Prostate gland (tissue), 2 donors: Measurements from ENCODE around the gene TRPC4. TPM values are rescaled to one million over a fixed set of nuclear protein-coding genes. Genes with fewer than 3 reads are reported as not detected.

Source experiments
- DNase-seq: peaks from one replicate; pipeline ENCODE4 v3.0.0-alpha.2; 2019; ENCODE audit warnings: low spot score
- H3K27ac ChIP-seq, 2 donors: fragments of 200-600 bp; sonication (generic); 2 replicates each; pipeline ENCODE4 v1.5.1; 2017 to 2019
- H3K27me3 ChIP-seq: fragments of 200-600 bp; sonication (generic); replicated peaks from 2 replicates; pipeline ENCODE4 v1.5.1; 2019; ENCODE audit not compliant: insufficient read depth
- H3K36me3 ChIP-seq, 2 donors: fragments of 200-600 bp; sonication (generic); 1 replicate in 1 of 2; 2 replicates in 1 of 2; pipeline versions ENCODE4 v1.5.1 to v1.8.1; 2017 to 2019
- H3K4me1 ChIP-seq: fragments of 200-600 bp; sonication (generic); replicated peaks from 2 replicates; pipeline ENCODE4 v1.5.1; 2019
- H3K4me3 ChIP-seq, 2 donors: fragments of 200-600 bp; sonication (generic); 2 replicates each; pipeline ENCODE4 v1.5.1; 2017 to 2019
- H3K9me3 ChIP-seq: fragments of 200-600 bp; sonication (generic); 2 replicates; pipeline ENCODE4 v1.5.1; 2017
- POLR2A ChIP-seq: fragments of 450-650 bp; IDR thresholded peaks from one replicate; pipeline ENCODE4 v1.6.1; 2016; ENCODE audit warnings: antibody characterized with exemption, mild to moderate bottlenecking
- POLR2AphosphoS5 ChIP-seq: sonication (generic); formaldehyde crosslinking; IDR thresholded peaks from one replicate; pipeline ENCODE4 v1.6.1; 2017; ENCODE audit warnings: antibody characterized with exemption
- WGBS: methylation state at CpG from one replicate; pipeline ENCODE4 v1.1.5; 2018; 5-methylcytosine and 5-hydroxymethylcytosine counted together
- intact Hi-C: fragments of 100-400 bp; cut with DNase I; formaldehyde crosslinking; loops from one replicate; pipeline ENCODE4 v1.14.2; 2022
- total RNA-seq, 2 donors: library from RNA; depleted of rRNA; stranded (reverse); fragments of >200 nt; gene quantifications; one replicate each; pipeline ENCODE4 v1.1.0, GENCODE V29; 2016
- TF ChIP-seq, protein P1 (sequence below), 4 experiments: fragments of 200-600 bp in 2 of 4; fragments of 450-650 bp in 2 of 4; sonication (generic) in 2 of 4; IDR thresholded peaks; 1 replicate in 3 of 4; 2 replicates in 1 of 4; pipeline ENCODE4 v1.5.1; 2016 to 2019; ENCODE audit warnings: antibody characterized with exemption in 4 of 4, mild to moderate bottlenecking in 2 of 4, moderate library complexity in 2 of 4

Gene TRPC4
- total RNA-seq, 2 donors from 2014 or later: 2.4 to 4.0 TPM

GRCh38 chr13:37752146-37752545 lies 117.4 kb downstream of the TRPC4 start:
- Histone ChIP-seq H3K27me3 (no peaks in the 10 kb centered on the region), H3K9me3 (no peaks in the 10 kb centered on the region), H3K4me1 (no peaks in the 10 kb centered on the region), H3K36me3 (no peaks in the 10 kb centered on the region), H3K27ac (no peak overlapping the region), H3K4me3 (no peak overlapping the region)
- intact Hi-C loops: no loop called here
- WGBS: 75% methylated on average over 9 of the region's 9 CpGs
- no peak for TF ChIP-seq POLR2AphosphoS5
- TF ChIP-seq, protein P1, sequence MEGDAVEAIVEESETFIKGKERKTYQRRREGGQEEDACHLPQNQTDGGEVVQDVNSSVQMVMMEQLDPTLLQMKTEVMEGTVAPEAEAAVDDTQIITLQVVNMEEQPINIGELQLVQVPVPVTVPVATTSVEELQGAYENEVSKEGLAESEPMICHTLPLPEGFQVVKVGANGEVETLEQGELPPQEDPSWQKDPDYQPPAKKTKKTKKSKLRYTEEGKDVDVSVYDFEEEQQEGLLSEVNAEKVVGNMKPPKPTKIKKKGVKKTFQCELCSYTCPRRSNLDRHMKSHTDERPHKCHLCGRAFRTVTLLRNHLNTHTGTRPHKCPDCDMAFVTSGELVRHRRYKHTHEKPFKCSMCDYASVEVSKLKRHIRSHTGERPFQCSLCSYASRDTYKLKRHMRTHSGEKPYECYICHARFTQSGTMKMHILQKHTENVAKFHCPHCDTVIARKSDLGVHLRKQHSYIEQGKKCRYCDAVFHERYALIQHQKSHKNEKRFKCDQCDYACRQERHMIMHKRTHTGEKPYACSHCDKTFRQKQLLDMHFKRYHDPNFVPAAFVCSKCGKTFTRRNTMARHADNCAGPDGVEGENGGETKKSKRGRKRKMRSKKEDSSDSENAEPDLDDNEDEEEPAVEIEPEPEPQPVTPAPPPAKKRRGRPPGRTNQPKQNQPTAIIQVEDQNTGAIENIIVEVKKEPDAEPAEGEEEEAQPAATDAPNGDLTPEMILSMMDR (IDR thresholded peaks at IDR 0.05): no peak
- no peak for TF ChIP-seq POLR2A
- DNase-seq: no peak

- H3K27ac ChIP-seq: no peak overlapping the region
- no peaks in the 10 kb centered on the region for H3K36me3 ChIP-seq
- WGBS: 93% methylated on average over 9 of the region's 9 CpGs
- no peaks in the 10 kb centered on the region for H3K4me1 ChIP-seq
- intact Hi-C loops: no loop called here
- no peak for DNase-seq
- no peaks in the 10 kb centered on the region for H3K27me3 ChIP-seq
- no peaks in the 10 kb centered on the region for H3K9me3 ChIP-seq
- H3K4me3 ChIP-seq: no peak overlapping the region
- TF ChIP-seq POLR2A (no peak), POLR2AphosphoS5 (no peak)
- TF ChIP-seq, protein P1 (IDR thresholded peaks at IDR 0.05): no peak
Observed at GRCh38 chr13:37751025-37751424, 118.5 kb downstream of the TRPC4 start.

DNA sequence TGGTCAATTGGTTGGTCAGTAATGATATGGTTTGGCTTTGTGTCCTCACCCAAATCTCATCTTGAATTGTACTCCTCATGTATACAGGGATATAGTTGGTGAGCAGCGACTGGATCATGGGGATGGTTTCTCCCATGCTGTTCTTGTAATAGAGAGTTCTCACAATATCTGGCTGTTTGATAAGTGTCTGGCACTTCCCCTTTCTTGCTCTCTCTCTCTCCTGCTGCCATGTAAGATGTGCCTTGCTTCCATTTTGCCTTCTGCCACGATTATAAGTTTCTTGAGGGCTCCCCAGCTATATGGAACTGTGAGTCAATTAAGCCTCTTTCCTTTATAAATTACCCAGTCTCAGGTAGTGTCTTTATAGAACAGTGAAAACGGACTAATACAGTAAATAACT lies 120.7 kb downstream of the TRPC4 start:
- no peaks in the 10 kb centered on the region for H3K36me3 ChIP-seq
- DNase-seq: no peak
- H3K4me3 ChIP-seq: no peak overlapping the region
- no peaks in the 10 kb centered on the region for H3K4me1 ChIP-seq
- H3K27ac ChIP-seq: no peak overlapping the region
- intact Hi-C loops: no loop called here
- no peaks in the 10 kb centered on the region for H3K27me3 ChIP-seq
- TF ChIP-seq POLR2AphosphoS5: no peak
- TF ChIP-seq POLR2A: no peak
- TF ChIP-seq, protein P1 (IDR thresholded peaks at IDR 0.05): no peak
- H3K9me3 ChIP-seq: no peaks in the 10 kb centered on the region
- WGBS: 79% methylated on average over 3 of the region's 3 CpGs

- Histone ChIP-seq H3K27me3 (no peaks in the 10 kb centered on the region), H3K4me3 (no peak overlapping the region), H3K27ac (no peak overlapping the region), H3K4me1 (no peaks in the 10 kb centered on the region), H3K9me3 (no peaks in the 10 kb centered on the region), H3K36me3 (no peaks in the 10 kb centered on the region)
- DNase-seq: no peak
- intact Hi-C loops: no loop called here
- TF ChIP-seq, protein P1 (IDR thresholded peaks at IDR 0.05): no peak
- no peak for TF ChIP-seq POLR2AphosphoS5
- TF ChIP-seq POLR2A: no peak
- WGBS: 42% methylated on average over 5 of the region's 5 CpGs
Observed at GRCh38 chr13:37747071-37747612, 122.4 kb downstream of the TRPC4 start.

DNA sequence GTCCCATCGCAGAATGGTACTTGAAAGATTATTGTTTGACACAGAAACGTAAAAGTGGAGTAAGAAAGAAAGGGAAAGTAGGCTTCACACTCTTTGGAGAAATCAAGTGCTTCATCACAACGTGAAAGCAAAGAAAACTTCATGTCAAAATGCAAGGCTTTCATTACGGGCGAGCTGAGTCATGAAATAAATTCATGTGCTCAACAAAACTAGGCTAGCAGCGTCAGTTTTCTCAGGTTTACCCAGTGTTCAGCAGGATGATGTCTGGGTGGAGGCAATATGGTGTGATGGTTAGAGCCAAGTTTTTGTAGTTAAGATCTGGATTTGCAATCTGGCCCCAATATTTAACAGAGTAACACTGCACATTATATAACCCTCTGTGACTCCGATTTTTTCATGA lies 128.0 kb downstream of the TRPC4 start:
- no peak for DNase-seq
- Histone ChIP-seq H3K27ac (no peak overlapping the region), H3K27me3 (no peaks in the 10 kb centered on the region), H3K4me3 (no peak overlapping the region), H3K9me3 (no peaks in the 10 kb centered on the region), H3K4me1 (no peaks in the 10 kb centered on the region), H3K36me3 (no peaks in the 10 kb centered on the region)
- intact Hi-C loops: no loop called here
- 62% methylated on average over 7 of the region's 7 CpGs for WGBS
- TF ChIP-seq POLR2AphosphoS5: no peak
- TF ChIP-seq, protein P1 (IDR thresholded peaks at IDR 0.05): no peak
- no peak for TF ChIP-seq POLR2A
